Measurements from ENCODE around the gene SCAPER.
"Not testable (repeated sequence)": the region's sequence is repeated elsewhere in the genome, so short reads cannot be mapped to it uniquely, and the experiment has no call there.

Gene SCAPER

GRCh38 chr15:76321602-76322001, 583.5 kb downstream of the SCAPER start:
- no peaks in the 10 kb centered on the region for H3K27me3 ChIP-seq (ENCODE audit: insufficient read depth, low read depth, severe bottlenecking)
- H3K27ac ChIP-seq = no peak overlapping the region
- no peak overlapping the region for H3K4me3 ChIP-seq (ENCODE audit: low read depth, low read length)
- TF ChIP-seq, protein P1, sequence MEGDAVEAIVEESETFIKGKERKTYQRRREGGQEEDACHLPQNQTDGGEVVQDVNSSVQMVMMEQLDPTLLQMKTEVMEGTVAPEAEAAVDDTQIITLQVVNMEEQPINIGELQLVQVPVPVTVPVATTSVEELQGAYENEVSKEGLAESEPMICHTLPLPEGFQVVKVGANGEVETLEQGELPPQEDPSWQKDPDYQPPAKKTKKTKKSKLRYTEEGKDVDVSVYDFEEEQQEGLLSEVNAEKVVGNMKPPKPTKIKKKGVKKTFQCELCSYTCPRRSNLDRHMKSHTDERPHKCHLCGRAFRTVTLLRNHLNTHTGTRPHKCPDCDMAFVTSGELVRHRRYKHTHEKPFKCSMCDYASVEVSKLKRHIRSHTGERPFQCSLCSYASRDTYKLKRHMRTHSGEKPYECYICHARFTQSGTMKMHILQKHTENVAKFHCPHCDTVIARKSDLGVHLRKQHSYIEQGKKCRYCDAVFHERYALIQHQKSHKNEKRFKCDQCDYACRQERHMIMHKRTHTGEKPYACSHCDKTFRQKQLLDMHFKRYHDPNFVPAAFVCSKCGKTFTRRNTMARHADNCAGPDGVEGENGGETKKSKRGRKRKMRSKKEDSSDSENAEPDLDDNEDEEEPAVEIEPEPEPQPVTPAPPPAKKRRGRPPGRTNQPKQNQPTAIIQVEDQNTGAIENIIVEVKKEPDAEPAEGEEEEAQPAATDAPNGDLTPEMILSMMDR (IDR thresholded peaks at IDR 0.05; ENCODE audit: low read depth, low read length) = no peak
- DNase-seq = no peak
- H3K9me3 ChIP-seq (ENCODE audit: severe bottlenecking) = peaks cover 4% of the 10 kb centered on the region
- H3K36me3 ChIP-seq = no peaks in the 10 kb centered on the region

- Histone ChIP-seq H3K4me3 (ENCODE audit: low read depth, low read length) (no peak overlapping the region), H3K27ac (no peak overlapping the region), H3K9me3 (ENCODE audit: severe bottlenecking) (peaks cover 4% of the 10 kb centered on the region), H3K36me3 (no peaks in the 10 kb centered on the region), H3K27me3 (ENCODE audit: insufficient read depth, low read depth, severe bottlenecking) (no peaks in the 10 kb centered on the region)
- TF ChIP-seq, protein P1 (IDR thresholded peaks at IDR 0.05; ENCODE audit: low read depth, low read length) = no peak
- no peak for DNase-seq
These were observed 584.0 kb downstream of the SCAPER start for GRCh38 chr15:76321171-76321570.

GRCh38 chr15:76320012-76320411, 585.1 kb downstream of the SCAPER start:
- Histone ChIP-seq H3K36me3 (no peaks in the 10 kb centered on the region), H3K27ac (no peak overlapping the region), H3K9me3 (ENCODE audit: severe bottlenecking) (peaks cover 4% of the 10 kb centered on the region), H3K27me3 (ENCODE audit: insufficient read depth, low read depth, severe bottlenecking) (no peaks in the 10 kb centered on the region), H3K4me3 (ENCODE audit: low read depth, low read length) (no peak overlapping the region)
- TF ChIP-seq, protein P1 (IDR thresholded peaks at IDR 0.05; ENCODE audit: low read depth, low read length) = no peak
- DNase-seq = no peak

DNA sequence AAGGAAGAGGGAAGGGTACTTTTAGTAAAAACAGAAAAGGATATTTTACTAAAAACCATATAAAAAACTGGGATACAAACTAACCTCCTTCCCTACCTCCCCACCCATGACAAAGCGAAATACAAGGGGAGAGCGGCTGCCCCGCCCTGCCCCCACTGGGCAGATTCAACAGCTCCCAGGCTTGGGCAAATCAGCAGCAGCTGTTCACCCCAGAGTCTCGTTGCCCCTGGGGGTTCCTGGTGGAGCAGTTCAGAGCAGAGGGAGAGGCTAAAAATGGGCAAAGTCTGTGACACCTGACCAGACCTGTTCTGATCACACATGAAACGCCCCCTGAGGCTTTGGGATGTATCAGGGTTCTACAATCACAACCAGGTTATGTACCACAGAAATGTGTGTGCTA, 591.4 kb downstream of the SCAPER start:
- Histone ChIP-seq H3K27me3 (ENCODE audit: insufficient read depth, low read depth, severe bottlenecking) (no peaks in the 10 kb centered on the region), H3K9me3 (ENCODE audit: severe bottlenecking) (no peaks in the 10 kb centered on the region), H3K4me3 (ENCODE audit: low read depth, low read length) (no peak overlapping the region), H3K27ac (no peak overlapping the region), H3K36me3 (peaks cover 10% of the 10 kb centered on the region)
- no peak for DNase-seq
- TF ChIP-seq, protein P1 (IDR thresholded peaks at IDR 0.05; ENCODE audit: low read depth, low read length) = no peak

DNA sequence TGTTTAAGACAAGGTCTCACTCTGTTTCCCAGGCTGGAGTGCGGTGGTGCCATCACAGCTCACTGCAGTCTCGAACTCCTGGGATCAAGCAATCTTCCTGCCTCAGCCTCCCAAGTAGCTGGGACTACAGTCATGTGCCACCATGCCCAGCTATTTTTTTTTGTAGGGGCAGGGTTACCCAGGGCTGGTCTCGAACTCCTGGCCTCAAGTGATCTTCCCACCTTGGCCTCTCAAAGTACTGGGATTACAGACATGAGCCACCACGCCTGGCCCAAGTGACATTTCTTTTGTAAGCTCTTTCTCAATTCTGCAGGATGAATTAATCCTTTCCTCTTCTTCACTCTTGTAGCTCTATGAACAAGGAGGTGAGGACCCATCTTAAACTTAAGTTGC, 592.0 kb downstream of the SCAPER start:
- not testable (repeated sequence) for DNase-seq; H3K9me3 ChIP-seq (ENCODE audit: severe bottlenecking); H3K4me3 ChIP-seq (ENCODE audit: low read depth, low read length); H3K27ac ChIP-seq; H3K27me3 ChIP-seq (ENCODE audit: insufficient read depth, low read depth, severe bottlenecking)
- peaks cover 14% of the 10 kb centered on the region for H3K36me3 ChIP-seq

DNA sequence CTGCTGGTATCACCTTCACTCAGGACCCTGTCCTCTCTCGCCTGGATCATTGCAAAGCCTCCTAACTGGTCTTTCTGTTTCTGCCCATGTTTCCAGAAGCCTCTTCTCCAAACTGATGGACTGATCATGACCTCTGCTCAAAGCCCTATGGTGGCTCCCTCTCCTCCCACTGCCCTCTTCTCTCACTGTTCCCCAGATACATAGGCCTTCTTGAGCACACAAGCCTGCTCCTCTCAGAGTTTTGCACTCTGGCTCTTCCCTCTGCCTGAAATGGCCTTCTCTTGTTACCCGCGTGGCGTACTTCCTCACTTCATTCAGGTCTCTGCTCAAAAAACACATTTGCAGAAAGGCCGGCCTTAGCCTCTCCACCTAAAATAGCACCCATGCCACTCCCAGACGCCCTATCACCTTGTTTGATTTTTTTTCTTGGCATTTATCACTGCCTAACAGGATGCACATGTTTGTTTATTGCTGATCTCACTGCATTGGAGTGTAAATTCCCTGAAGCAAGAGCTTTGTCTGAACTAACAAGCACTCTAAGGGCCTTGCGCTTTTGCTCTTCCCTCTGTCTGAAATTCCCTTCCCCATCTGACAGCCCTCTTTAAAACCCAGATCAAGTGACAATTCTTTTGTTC, 592.5 kb downstream of the SCAPER start:
- H3K4me3 ChIP-seq (ENCODE audit: low read depth, low read length) = no peak overlapping the region
- H3K36me3 ChIP-seq = peaks cover 17% of the 10 kb centered on the region
- TF ChIP-seq, protein P1 (IDR thresholded peaks at IDR 0.05; ENCODE audit: low read depth, low read length) = no peak
- DNase-seq = no peak
- no peak overlapping the region; the same call in 1 of the 2 replicates for H3K27ac ChIP-seq
- no peaks in the 10 kb centered on the region for H3K9me3 ChIP-seq (ENCODE audit: severe bottlenecking)
- H3K27me3 ChIP-seq (ENCODE audit: insufficient read depth, low read depth, severe bottlenecking) = no peaks in the 10 kb centered on the region
